Neural progenitor cell (in vitro differentiated cells): ENCODE data around the gene EMILIN2. TPM values are rescaled to one million over a fixed set of nuclear protein-coding genes. Genes with fewer than 3 reads are reported as not detected.

Experiments
- DNase-seq: peaks from one replicate; pipeline ENCODE4 v3.0.0-alpha.2; 2016; ENCODE audit warnings: low spot score
- H2AFZ ChIP-seq: fragments of 200-600 bp; sonication (generic); replicated peaks from 2 replicates; pipeline ENCODE4 v1.6.1; 2016; ENCODE audit warnings: antibody characterized with exemption
- H3F3A ChIP-seq: fragments of 200-600 bp; sonication (generic); 2 replicates; pipeline ENCODE4 v1.6.1; 2016; ENCODE audit warnings: antibody characterized with exemption, low read depth
- H3K27ac ChIP-seq: fragments of 200-600 bp; sonication (generic); 2 replicates; pipeline ENCODE4 v1.5.1; 2016; ENCODE audit warnings: mild to moderate bottlenecking
- H3K27me3 ChIP-seq: fragments of 200-600 bp; sonication (generic); 2 replicates; pipeline ENCODE4 v1.6.1; 2016; ENCODE audit warnings: mild to moderate bottlenecking, moderate library complexity
- H3K36me3 ChIP-seq: fragments of 200-600 bp; sonication (generic); 2 replicates; pipeline ENCODE4 v1.5.1; 2016
- H3K4me1 ChIP-seq: fragments of 200-600 bp; sonication (generic); 2 replicates; pipeline ENCODE4 v1.6.1; 2016; ENCODE audit warnings: mixed run types
- H3K4me2 ChIP-seq: fragments of 200-600 bp; sonication (generic); 2 replicates; pipeline ENCODE4 v1.6.1; 2016
- H3K4me3 ChIP-seq: fragments of 200-600 bp; sonication (generic); 2 replicates; pipeline ENCODE4 v1.5.1; 2016
- H3K79me2 ChIP-seq: fragments of 200-600 bp; sonication (generic); 2 replicates; pipeline ENCODE4 v1.6.1; 2016; ENCODE audit warnings: low read depth
- H3K9ac ChIP-seq: fragments of 200-600 bp; sonication (generic); 2 replicates; pipeline ENCODE4 v1.6.1; 2016
- H3K9me3 ChIP-seq: fragments of 200-600 bp; sonication (generic); 2 replicates; pipeline ENCODE4 v1.5.1; 2016; ENCODE audit warnings: low read depth
- H4K20me1 ChIP-seq: fragments of 200-600 bp; sonication (generic); 2 replicates; pipeline ENCODE4 v1.6.1; 2016; ENCODE audit warnings: low read depth
- H3K27ac Mint-ChIP-seq: 3 replicates; pipeline ENCODE4 v1.8.0; 2021; ENCODE audit warnings: mixed read lengths
- H3K27me3 Mint-ChIP-seq: 2 replicates; pipeline ENCODE4 v1.8.0; 2022; ENCODE audit warnings: low read depth, mild to moderate bottlenecking, inconsistent platforms, moderate library complexity, mixed read lengths; ENCODE audit not compliant: insufficient read depth
- H3K36me3 Mint-ChIP-seq: 3 replicates; pipeline ENCODE4 v1.8.0; 2021; ENCODE audit warnings: mixed read lengths
- H3K4me1 Mint-ChIP-seq: 3 replicates; pipeline ENCODE4 v1.8.0; 2021; ENCODE audit warnings: mixed read lengths
- H3K4me3 Mint-ChIP-seq: 3 replicates; pipeline ENCODE4 v1.8.0; 2021; ENCODE audit warnings: mild to moderate bottlenecking, moderate library complexity, mixed read lengths
- H3K9me3 Mint-ChIP-seq: 3 replicates; pipeline ENCODE4 v1.8.0; 2020; ENCODE audit warnings: mixed read lengths
- EZH2 ChIP-seq: fragments of 200-600 bp; sonication (generic); IDR thresholded peaks from 2 replicates; pipeline ENCODE4 v1.6.1; 2017; ENCODE audit warnings: antibody characterized with exemption, mild to moderate bottlenecking, moderate library complexity
- EZH2phosphoT487 ChIP-seq: fragments of 200-600 bp; sonication (generic); IDR thresholded peaks from 2 replicates; pipeline ENCODE4 v1.6.1; 2017; ENCODE audit warnings: antibody characterized with exemption
- total RNA-seq: library from RNA; depleted of rRNA; stranded (reverse); fragments of >200 nt; gene quantifications from 2 replicates; pipeline ENCODE4 v1.2.3, GENCODE V29; 2015; ENCODE audit warnings: low replicate concordance
- TF ChIP-seq, protein P1 (sequence below): fragments of 200-600 bp; sonication (generic); IDR thresholded peaks from 2 replicates; pipeline ENCODE4 v1.5.1; 2017; ENCODE audit warnings: antibody characterized with exemption, mild to moderate bottlenecking

The EMILIN2 gene
- total RNA-seq, 1 donor from 2014 or later, result 2.2 TPM

DNA sequence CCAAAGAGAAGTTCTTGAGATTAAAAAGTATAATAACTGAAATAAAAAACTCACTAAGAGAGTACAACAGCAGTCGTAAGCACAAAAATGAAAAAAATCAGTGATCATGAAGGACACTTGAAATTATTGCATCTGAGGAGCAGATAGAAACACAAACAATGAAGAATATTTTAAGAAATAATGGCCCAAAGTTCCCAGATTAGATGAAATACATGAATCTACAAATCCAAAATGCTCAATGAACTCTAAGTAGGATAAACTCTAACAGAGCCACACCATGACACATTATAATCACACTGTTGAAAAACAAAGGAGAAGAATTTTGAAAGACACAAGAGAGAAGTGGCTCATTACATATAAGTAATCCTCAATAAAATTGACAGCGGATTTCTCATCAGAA lies 31.9 kb upstream of the EMILIN2 start:
- Mint-ChIP-seq H3K36me3 (peaks cover 2% of the 10 kb centered on the region), H3K9me3 (peaks cover 37% of the 10 kb centered on the region), H3K27ac (no peak overlapping the region), H3K4me1 (no peaks in the 10 kb centered on the region), H3K4me3 (no peak overlapping the region), H3K27me3 (no peaks in the 10 kb centered on the region)
- Histone ChIP-seq H4K20me1 (no peaks in the 10 kb centered on the region), H3K27ac (no peak overlapping the region), H3F3A (no peaks in the 10 kb centered on the region), H3K27me3 (no peaks in the 10 kb centered on the region), H3K36me3 (peaks cover 7% of the 10 kb centered on the region), H3K4me3 (no peak overlapping the region), H3K9ac (no peak overlapping the region), H3K9me3 (no peaks in the 10 kb centered on the region), H2AFZ (no peak overlapping the region), H3K4me1 (no peaks in the 10 kb centered on the region), H3K79me2 (no peaks in the 10 kb centered on the region), H3K4me2 (no peak overlapping the region)
- no peak for DNase-seq
- TF ChIP-seq, protein P1, sequence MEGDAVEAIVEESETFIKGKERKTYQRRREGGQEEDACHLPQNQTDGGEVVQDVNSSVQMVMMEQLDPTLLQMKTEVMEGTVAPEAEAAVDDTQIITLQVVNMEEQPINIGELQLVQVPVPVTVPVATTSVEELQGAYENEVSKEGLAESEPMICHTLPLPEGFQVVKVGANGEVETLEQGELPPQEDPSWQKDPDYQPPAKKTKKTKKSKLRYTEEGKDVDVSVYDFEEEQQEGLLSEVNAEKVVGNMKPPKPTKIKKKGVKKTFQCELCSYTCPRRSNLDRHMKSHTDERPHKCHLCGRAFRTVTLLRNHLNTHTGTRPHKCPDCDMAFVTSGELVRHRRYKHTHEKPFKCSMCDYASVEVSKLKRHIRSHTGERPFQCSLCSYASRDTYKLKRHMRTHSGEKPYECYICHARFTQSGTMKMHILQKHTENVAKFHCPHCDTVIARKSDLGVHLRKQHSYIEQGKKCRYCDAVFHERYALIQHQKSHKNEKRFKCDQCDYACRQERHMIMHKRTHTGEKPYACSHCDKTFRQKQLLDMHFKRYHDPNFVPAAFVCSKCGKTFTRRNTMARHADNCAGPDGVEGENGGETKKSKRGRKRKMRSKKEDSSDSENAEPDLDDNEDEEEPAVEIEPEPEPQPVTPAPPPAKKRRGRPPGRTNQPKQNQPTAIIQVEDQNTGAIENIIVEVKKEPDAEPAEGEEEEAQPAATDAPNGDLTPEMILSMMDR, result no peak
- no peak for TF ChIP-seq EZH2

DNA sequence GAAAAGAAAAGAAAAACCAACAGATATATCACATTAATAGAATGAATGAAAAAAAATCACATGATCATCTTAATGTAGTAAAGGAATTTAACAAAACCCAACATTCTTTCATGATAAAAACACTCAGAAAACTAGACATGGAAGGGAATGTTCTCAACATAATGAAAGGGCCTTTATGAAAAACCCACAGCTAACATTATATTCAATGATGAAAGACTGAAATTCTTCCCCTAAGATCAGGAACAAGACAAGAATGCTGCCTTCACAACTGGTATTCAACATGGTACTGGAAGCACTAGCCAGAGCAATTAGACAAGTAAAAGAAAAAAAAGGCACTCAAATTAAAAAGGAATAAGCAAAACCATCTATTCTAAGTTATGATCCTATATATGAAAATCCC lies 28.5 kb upstream of the EMILIN2 start:
- Mint-ChIP-seq H3K4me1 (no peaks in the 10 kb centered on the region), H3K27me3 (peaks cover 2% of the 10 kb centered on the region), H3K36me3 (peaks cover 2% of the 10 kb centered on the region), H3K9me3 (peaks cover 28% of the 10 kb centered on the region), H3K27ac (no peak overlapping the region), H3K4me3 (no peak overlapping the region)
- H3K27me3 ChIP-seq, result no peaks in the 10 kb centered on the region
- H3K9ac ChIP-seq, result no peak overlapping the region
- H3K27ac ChIP-seq, result no peak overlapping the region
- no peaks in the 10 kb centered on the region for H3F3A ChIP-seq
- H3K4me1 ChIP-seq, result no peaks in the 10 kb centered on the region
- no peak overlapping the region for H3K4me3 ChIP-seq
- TF ChIP-seq, protein P1, result no peak
- TF ChIP-seq EZH2phosphoT487 (no peak), EZH2 (no peak)
- H3K4me2 ChIP-seq, result no peak overlapping the region
- no peak overlapping the region for H2AFZ ChIP-seq
- H3K36me3 ChIP-seq, result peaks cover 7% of the 10 kb centered on the region
- no peaks in the 10 kb centered on the region for H3K9me3 ChIP-seq
- H4K20me1 ChIP-seq, result no peaks in the 10 kb centered on the region
- DNase-seq, result no peak
- H3K79me2 ChIP-seq, result no peaks in the 10 kb centered on the region

DNA sequence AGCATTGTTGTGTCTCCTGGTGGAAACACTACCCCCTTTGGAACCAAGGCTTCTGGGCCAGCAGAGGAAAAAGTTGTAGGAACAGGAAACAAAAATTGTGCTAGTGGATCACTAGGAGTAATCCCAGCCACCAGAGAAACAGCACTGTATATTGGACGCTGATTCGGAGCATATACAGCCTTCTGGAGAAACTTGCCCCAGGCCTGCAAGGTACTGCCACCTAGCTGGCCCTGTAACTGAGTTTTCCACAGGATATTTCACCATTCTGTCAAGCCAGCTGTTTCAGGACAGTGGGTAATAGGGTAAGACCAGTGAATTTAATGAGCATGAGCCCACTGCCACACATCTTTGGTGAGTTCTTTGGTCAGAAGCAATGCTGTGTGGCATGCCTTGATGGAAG lies 25.1 kb upstream of the EMILIN2 start:
- H3K27ac Mint-ChIP-seq, result no peak overlapping the region
- Histone ChIP-seq H3K4me2 (no peak overlapping the region), H3K79me2 (no peaks in the 10 kb centered on the region), H3K36me3 (no peaks in the 10 kb centered on the region), H3K9me3 (no peaks in the 10 kb centered on the region), H3K9ac (no peak overlapping the region), H2AFZ (peak overlapping the region; percentile 37), H4K20me1 (no peaks in the 10 kb centered on the region), H3K4me1 (no peaks in the 10 kb centered on the region), H3K27me3 (no peaks in the 10 kb centered on the region), H3K27ac (no peak overlapping the region), H3F3A (no peaks in the 10 kb centered on the region), H3K4me3 (no peak overlapping the region)
- H3K9me3 Mint-ChIP-seq, result peaks cover 6% of the 10 kb centered on the region
- no peaks in the 10 kb centered on the region for H3K36me3 Mint-ChIP-seq
- H3K4me1 Mint-ChIP-seq, result peaks cover 4% of the 10 kb centered on the region
- no peak overlapping the region for H3K4me3 Mint-ChIP-seq
- TF ChIP-seq EZH2phosphoT487 (no peak), EZH2 (no peak)
- TF ChIP-seq, protein P1, result no peak
- H3K27me3 Mint-ChIP-seq, result peaks cover 5% of the 10 kb centered on the region
- no peak for DNase-seq
